PFSK-1 (cell line): ENCODE measurements around the gene CTRL.

Experiments
- FOXP2 ChIP-seq: optimal IDR thresholded peaks from 2 replicates; pipeline ENCODE3; 2011; ENCODE audit warnings: borderline replicate concordance, control low read depth, inconsistent platforms; ENCODE audit not compliant: insufficient read depth; ENCODE audit errors: extremely low read length, extremely low read depth
- POLR2AphosphoS5 ChIP-seq: IDR thresholded peaks from 2 replicates; pipeline ENCODE4 v1.6.1; 2012; ENCODE audit warnings: low read depth, mild to moderate bottlenecking, control low read depth, low read length, moderate library complexity
- SIN3A ChIP-seq: IDR thresholded peaks from 2 replicates; pipeline ENCODE4 v1.6.1; 2012; ENCODE audit warnings: mild to moderate bottlenecking, low read length, moderate library complexity, borderline replicate concordance; ENCODE audit not compliant: insufficient read depth
- TAF1 ChIP-seq: IDR thresholded peaks from 2 replicates; pipeline ENCODE4 v1.6.1; 2012; ENCODE audit warnings: low read length, control low read depth, borderline replicate concordance; ENCODE audit not compliant: insufficient read depth
- TF ChIP-seq, protein P1 (sequence below), 2 experiments: IDR thresholded peaks; 2 replicates each; pipeline versions ENCODE4 v1.6.1 to v1.8.0; 2011 to 2012; ENCODE audit warnings: low read depth in 2 of 2, low read length in 2 of 2, control low read depth in 1 of 2, inconsistent platforms in 1 of 2, mild to moderate bottlenecking in 1 of 2, moderate library complexity in 1 of 2; ENCODE audit not compliant: insufficient read depth in 1 of 2

The CTRL gene

DNA sequence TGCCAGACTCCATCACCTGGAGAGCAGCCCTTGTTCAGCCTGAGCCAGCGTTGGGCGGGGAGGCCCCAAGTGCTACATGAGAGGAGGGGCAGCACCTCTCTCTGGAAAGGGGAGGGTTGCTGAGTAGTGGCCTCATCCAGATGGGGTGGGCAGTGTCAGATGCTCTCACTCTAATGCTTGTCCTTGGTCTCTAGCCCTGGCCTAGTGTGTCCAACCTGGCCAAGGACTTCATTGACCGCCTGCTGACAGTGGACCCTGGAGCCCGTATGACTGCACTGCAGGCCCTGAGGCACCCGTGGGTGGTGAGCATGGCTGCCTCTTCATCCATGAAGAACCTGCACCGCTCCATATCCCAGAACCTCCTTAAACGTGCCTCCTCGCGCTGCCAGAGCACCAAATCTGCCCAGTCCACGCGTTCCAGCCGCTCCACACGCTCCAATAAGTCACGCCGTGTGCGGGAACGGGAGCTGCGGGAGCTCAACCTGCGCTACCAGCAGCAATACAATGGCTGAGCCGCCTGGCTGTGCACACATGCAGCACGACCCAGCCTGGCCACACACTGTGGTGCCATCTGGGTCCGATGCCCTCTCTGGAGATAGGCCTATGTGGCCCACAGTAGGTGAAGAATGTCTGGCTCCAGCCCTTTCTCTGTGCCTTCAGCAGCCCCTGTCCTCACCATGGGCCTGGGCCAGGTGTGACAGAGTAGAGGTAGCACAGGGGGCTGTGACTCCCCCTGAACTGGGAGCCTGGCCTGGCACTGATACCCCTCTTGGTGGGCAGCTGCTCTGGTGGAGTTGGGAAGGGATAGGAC is 4.3 kb downstream of the CTRL start:
- TF ChIP-seq TAF1 (no peak), SIN3A (no peak), POLR2AphosphoS5 (no peak), FOXP2 (no peak)

GRCh38 chr16:67926181-67926750 is 5.4 kb downstream of the CTRL start:
- TF ChIP-seq SIN3A (no peak), TAF1 (no peak), POLR2AphosphoS5 (no peak), FOXP2 (no peak)
- TF ChIP-seq, protein P1, sequence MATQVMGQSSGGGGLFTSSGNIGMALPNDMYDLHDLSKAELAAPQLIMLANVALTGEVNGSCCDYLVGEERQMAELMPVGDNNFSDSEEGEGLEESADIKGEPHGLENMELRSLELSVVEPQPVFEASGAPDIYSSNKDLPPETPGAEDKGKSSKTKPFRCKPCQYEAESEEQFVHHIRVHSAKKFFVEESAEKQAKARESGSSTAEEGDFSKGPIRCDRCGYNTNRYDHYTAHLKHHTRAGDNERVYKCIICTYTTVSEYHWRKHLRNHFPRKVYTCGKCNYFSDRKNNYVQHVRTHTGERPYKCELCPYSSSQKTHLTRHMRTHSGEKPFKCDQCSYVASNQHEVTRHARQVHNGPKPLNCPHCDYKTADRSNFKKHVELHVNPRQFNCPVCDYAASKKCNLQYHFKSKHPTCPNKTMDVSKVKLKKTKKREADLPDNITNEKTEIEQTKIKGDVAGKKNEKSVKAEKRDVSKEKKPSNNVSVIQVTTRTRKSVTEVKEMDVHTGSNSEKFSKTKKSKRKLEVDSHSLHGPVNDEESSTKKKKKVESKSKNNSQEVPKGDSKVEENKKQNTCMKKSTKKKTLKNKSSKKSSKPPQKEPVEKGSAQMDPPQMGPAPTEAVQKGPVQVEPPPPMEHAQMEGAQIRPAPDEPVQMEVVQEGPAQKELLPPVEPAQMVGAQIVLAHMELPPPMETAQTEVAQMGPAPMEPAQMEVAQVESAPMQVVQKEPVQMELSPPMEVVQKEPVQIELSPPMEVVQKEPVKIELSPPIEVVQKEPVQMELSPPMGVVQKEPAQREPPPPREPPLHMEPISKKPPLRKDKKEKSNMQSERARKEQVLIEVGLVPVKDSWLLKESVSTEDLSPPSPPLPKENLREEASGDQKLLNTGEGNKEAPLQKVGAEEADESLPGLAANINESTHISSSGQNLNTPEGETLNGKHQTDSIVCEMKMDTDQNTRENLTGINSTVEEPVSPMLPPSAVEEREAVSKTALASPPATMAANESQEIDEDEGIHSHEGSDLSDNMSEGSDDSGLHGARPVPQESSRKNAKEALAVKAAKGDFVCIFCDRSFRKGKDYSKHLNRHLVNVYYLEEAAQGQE (IDR thresholded peaks at IDR 0.05; ENCODE audit: insufficient read depth in 1 of 2, low read depth in 2 of 2, low read length in 2 of 2), result no peak

DNA sequence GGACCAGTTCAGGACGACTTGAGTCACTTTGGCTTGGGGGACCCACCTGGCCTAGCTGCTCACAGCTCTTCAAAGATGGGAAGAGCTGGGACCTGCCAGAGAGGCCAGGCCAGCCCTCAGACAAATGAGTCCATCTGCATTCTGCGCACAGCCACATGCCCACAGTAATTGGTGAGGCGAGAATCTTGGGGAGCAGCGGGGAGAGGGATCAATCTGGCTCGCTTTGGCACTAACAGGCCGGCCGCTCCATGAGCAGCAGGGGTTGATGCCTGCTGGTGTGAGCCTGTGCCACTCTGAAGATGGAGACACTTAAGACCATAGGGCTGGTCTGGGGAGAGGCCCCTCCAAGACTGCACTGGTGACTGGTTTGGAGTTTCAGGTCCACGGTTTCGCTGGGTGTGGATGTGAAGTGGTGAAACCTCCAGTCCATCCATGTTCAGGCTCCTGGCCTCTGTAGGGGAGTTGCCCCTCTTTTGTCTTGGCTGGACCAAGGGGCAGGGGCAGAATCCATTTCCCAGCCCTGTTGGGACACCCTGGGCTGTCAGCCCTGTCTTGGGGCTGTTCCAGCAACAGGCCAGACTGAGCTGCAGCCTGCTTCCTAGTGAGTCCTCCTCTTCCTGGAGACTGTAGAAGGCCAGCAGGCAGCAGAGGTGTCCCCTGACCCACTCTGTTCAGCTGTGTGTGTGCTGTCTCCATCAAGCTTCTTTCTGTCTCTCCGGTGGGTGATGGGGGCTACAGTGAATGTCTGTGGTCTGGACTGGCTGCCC is 7.3 kb downstream of the CTRL start:
- TF ChIP-seq, protein P1 (IDR thresholded peaks at IDR 0.05; ENCODE audit: insufficient read depth in 1 of 2, low read depth in 2 of 2, low read length in 2 of 2), result no peak
- TF ChIP-seq POLR2AphosphoS5, result no peak
- no peak for TF ChIP-seq SIN3A
- TF ChIP-seq TAF1, result no peak
- TF ChIP-seq FOXP2, result no peak

- TF ChIP-seq, protein P1 (IDR thresholded peaks at IDR 0.05; ENCODE audit: insufficient read depth in 1 of 2, low read depth in 2 of 2, low read length in 2 of 2), result no peak
- no peak for TF ChIP-seq TAF1
- TF ChIP-seq POLR2AphosphoS5, result no peak
- TF ChIP-seq SIN3A, result no peak
- TF ChIP-seq FOXP2, result no peak
Observed at GRCh38 chr16:67923414-67924116, 8.1 kb downstream of the CTRL start.

GRCh38 chr16:67922740-67923139 is 8.9 kb downstream of the CTRL start:
- TF ChIP-seq SIN3A (no peak), TAF1 (no peak), FOXP2 (no peak), POLR2AphosphoS5 (no peak)
- TF ChIP-seq, protein P1 (IDR thresholded peaks at IDR 0.05; ENCODE audit: insufficient read depth in 1 of 2, low read depth in 2 of 2, low read length in 2 of 2), result no peak
